Naive thymus-derived CD8-positive, alpha-beta T cell (primary cell): ENCODE results near the gene ATXN7. TPM values are rescaled to one million over a fixed set of nuclear protein-coding genes. Genes with fewer than 3 reads are reported as not detected.

Experiments
- ATAC-seq, 2 donors: fragments of 150-1000 bp; cut with Tn5 transposase in 1 of 2; sonication (Bioruptor Pico), chemical (Tn5 transposase) in 1 of 2; 1 replicate in 1 of 2; 2 replicates in 1 of 2; pipeline ENCODE4 v1.10.0; 2021; ENCODE audit warnings: mild to moderate bottlenecking in 2 of 2, moderate library complexity in 2 of 2
- POLR2A ChIA-PET: fragments of 350-600 bp; sonication (Branson Sonifier 250); formaldehyde crosslinking; loops from one replicate; lab custom pipeline; 2021; ENCODE audit warnings: antibody characterized with exemption; lab: Charles Lee
- DNase-seq, 10 donors: peaks; one replicate each; pipeline versions ENCODE4 v3.0.0 to v3.0.0-alpha.2; 2020 to 2022
- H3K27ac Mint-ChIP-seq, 10 donors: one replicate each; pipeline ENCODE4 v1.8.0; 2020 to 2022; ENCODE audit warnings: mild to moderate bottlenecking in 10 of 10, mixed read lengths in 10 of 10, moderate library complexity in 4 of 10, inconsistent platforms in 1 of 10
- H3K27me3 Mint-ChIP-seq, 5 donors: one replicate each; pipeline ENCODE4 v1.8.0; 2021 to 2022; ENCODE audit warnings: mixed read lengths in 5 of 5
- H3K36me3 Mint-ChIP-seq, 3 donors: one replicate each; pipeline ENCODE4 v1.8.0; 2020 to 2022; ENCODE audit warnings: mixed read lengths in 3 of 3, mild to moderate bottlenecking in 2 of 3, inconsistent platforms in 1 of 3
- H3K4me1 Mint-ChIP-seq, 4 donors: one replicate each; pipeline ENCODE4 v1.8.0; 2021 to 2022; ENCODE audit warnings: mixed read lengths in 4 of 4
- H3K4me3 Mint-ChIP-seq, 10 donors: one replicate each; pipeline ENCODE4 v1.8.0; 2020 to 2022; ENCODE audit warnings: mild to moderate bottlenecking in 10 of 10, mixed read lengths in 10 of 10, moderate library complexity in 6 of 10, inconsistent platforms in 1 of 10
- H3K9me3 Mint-ChIP-seq, 9 donors: one replicate each; pipeline ENCODE4 v1.8.0; 2020 to 2022; ENCODE audit warnings: mixed read lengths in 9 of 9, mild to moderate bottlenecking in 3 of 9, inconsistent platforms in 1 of 9, moderate library complexity in 1 of 9
- polyA plus RNA-seq, 3 donors: library from polyadenylated mRNA; unstranded; fragments of 300-500 nt; fragmentation: Illumina TruSeq; gene quantifications; one replicate each; pipeline ENCODE4 v1.2.3, GENCODE V29; 2021
- total RNA-seq, 8 experiments: library from RNA in 2 of 8; stranded (reverse) in 2 of 8; gene quantifications; one replicate each; pipeline ENCODE4 v1.2.3 and lab custom pipeline; 2021 to 2026

The ATXN7 gene
- total and polyA plus RNA-seq, 5 experiments from 2014 or later = 18.0 to 162 (median 29.8) TPM

DNA sequence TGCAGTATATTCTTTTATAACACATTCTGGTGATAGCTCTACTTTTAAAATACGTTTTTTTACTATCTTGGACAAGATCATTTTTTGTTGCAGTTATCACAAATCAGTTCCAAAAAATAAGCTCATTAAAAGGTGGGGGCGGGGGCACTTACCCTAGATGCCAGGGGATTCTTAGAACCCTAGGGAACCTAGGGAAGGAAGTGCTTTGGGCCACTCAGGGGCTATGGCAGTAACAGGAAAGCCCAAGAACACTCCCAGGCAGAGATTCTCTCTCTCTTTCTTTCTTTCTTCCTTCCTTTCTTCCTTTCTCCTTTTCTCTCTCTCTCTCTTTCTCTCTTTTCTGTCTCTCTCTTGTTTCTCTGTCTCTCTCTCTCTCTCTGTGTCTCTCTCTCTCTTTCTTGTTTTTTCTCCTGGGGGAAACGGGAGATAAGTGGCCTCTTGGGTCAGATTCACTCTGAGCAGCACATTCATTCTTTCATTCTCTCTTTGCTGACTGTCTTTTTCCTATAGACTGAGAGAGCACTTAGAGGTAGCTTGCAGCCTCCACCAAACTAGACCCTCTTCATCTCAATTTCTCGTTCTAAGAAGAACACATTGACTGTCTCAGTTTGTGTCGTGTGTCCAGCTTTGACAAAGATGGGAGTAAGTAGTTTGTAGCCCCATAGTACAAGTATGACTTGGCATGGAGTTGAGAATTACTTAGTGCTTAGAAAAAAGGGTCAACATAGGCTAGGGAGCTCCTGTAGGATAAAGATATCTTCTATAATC lies 31.9 kb downstream of the ATXN7 start:
- peaks cover 5 to 38% (median 19%) of the 10 kb centered on the region in 3 donors for H3K36me3 Mint-ChIP-seq
- no peak overlapping the region for H3K4me3 Mint-ChIP-seq
- H3K4me1 Mint-ChIP-seq = peaks cover 18 to 49% (median 34%) of the 10 kb centered on the region in 4 donors
- H3K9me3 Mint-ChIP-seq = no peaks in the 10 kb centered on the region
- ATAC-seq = no peak
- POLR2A ChIA-PET = no interaction called here
- H3K27ac Mint-ChIP-seq = peak overlapping the region in 6 of 10 donors; percentile 5 to 84 (median 50)
- H3K27me3 Mint-ChIP-seq = no peaks in the 10 kb centered on the region
- no peak for DNase-seq

DNA sequence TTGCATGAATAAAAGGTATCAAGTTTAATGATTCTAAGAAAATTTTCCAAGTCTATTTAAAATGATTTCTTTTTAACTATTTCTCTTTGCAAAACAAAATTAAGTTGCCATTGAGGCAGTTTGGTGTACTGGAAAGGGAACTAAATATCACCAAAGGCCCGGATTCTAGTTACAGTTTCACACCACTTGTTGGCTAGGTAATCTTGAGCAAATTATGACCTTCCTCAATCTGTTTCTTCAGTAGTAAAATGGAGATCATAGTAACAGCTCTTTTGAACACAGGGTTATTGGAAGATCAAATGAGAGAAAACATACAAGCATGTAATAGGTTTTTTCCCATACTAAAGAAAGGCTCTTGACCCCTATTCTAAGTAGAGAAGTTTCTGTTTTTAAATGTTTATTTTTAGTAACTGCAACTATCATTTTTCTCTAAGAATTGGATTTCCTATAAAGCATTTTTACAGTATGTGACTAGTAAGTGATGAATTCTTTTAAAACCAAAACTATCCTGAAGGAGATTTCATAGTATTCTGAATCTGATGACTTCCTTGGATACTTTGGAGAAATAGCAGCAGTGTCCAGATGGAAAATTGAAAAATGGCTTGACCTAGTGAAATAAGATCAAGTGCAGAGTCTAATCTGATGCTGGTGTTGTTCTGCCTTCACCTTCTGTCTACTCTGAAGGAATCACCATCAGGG lies 32.8 kb downstream of the ATXN7 start:
- Mint-ChIP-seq H3K36me3 (peaks cover 6 to 38% (median 23%) of the 10 kb centered on the region in 3 donors), H3K4me3 (no peak overlapping the region), H3K27me3 (no peaks in the 10 kb centered on the region), H3K27ac (peak overlapping the region in 2 of 10 donors; percentile 27 to 51), H3K4me1 (peaks cover 17 to 50% (median 34%) of the 10 kb centered on the region in 4 donors), H3K9me3 (no peaks in the 10 kb centered on the region)
- DNase-seq (no peak), ATAC-seq (no peak)
- POLR2A ChIA-PET = no interaction called here

DNA sequence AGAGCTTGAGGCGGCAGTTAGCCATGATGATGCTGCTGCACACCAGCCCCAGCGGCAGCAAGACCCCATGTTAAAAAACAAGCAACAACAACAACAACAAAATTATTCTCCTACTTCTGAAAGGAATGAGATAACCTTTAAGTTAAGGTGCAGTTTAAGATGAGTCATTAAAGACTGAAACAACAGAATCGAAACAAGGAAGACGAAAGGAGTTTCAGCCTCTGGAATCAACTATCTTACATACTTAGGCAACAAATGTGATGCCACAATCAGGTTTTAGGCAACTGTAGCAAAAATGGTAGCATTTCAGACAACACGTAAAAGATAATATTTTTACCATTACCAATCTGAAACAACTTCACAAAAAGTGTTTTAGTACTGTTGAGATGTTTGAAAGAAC lies 36.3 kb downstream of the ATXN7 start:
- no peaks in the 10 kb centered on the region for H3K27me3 Mint-ChIP-seq
- H3K27ac Mint-ChIP-seq = peak overlapping the region in 3 of 10 donors; percentile 10 to 80 (median 45)
- ATAC-seq (no peak), DNase-seq (no peak)
- H3K4me3 Mint-ChIP-seq = no peak overlapping the region
- H3K36me3 Mint-ChIP-seq = peaks cover 6 to 36% (median 25%) of the 10 kb centered on the region in 3 donors
- POLR2A ChIA-PET = no interaction called here
- peaks cover 5 to 20% (median 16%) of the 10 kb centered on the region in 4 donors for H3K4me1 Mint-ChIP-seq
- H3K9me3 Mint-ChIP-seq = no peaks in the 10 kb centered on the region

DNA sequence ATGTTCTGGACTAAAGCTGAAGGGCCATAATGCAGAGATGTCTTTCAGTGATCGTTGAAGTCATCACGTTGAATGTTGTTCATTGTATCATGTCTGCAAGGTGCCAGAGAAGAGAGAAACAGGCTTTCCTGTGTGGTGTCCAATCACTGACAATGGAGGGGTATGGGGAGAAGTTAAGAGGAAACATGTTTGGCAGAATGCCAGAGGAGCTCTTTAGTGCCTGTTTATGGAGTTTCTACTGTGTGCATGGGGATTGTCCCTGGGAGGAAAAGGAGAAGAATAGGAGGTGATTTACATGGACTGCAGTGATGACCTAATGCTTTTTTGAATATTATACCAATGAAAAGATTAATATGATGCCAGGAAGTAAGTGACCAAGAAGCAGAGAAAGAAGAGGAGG lies 36.8 kb downstream of the ATXN7 start:
- POLR2A ChIA-PET = no interaction called here
- Mint-ChIP-seq H3K27ac (peak overlapping the region in 8 of 10 donors; percentile 10 to 80 (median 46)), H3K9me3 (no peaks in the 10 kb centered on the region), H3K4me3 (no peak overlapping the region), H3K27me3 (no peaks in the 10 kb centered on the region), H3K4me1 (peaks cover 5 to 16% (median 14%) of the 10 kb centered on the region in 4 donors), H3K36me3 (peaks cover 6 to 37% (median 25%) of the 10 kb centered on the region in 3 donors)
- ATAC-seq = no peak
- DNase-seq = no peak

DNA sequence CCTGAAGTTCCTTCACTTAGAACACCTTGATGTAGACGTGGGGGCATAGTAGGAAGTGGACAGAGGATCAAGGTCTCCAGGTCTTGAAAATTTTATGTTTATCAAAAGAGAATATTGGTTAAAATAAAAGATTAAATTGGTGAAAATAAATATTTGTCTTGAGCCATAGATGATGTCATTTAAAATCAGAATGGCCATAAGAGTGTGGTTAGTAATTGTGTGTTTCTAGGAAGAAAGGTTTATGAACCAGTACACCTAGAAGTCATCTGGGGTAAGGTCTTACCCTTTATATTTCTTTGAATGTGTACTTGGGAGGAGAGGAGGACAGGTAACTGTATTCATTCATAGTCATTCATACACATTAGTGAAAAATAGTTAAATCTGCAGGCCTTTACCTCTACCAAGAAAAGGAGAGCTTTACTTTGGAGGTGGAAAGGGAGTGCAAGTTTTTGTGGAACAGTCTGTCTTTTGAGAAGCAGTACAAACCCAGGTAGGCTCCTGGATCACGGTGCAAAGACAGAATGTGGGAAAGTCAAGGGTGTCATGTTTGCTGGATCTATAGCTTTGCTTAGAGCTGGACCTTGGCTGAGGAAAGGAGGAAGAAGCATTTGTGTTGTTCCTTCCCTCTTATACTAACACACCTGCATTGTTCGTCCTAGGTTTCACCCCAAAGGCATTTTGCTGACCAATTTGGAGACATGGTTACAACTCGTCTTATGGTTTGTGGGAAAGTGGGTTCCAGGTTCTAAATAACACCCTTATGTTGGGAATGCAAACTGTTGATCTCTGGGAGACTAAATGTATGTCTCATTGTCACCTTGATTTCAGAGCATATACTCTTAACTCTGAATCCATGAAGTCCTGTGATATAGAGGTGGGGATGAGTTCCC lies 42.3 kb downstream of the ATXN7 start:
- Mint-ChIP-seq H3K27me3 (no peaks in the 10 kb centered on the region), H3K4me3 (no peak overlapping the region), H3K36me3 (peaks cover 0 to 15% (median 9%) of the 10 kb centered on the region in 3 donors), H3K4me1 (peaks cover 6 to 14% (median 11%) of the 10 kb centered on the region in 4 donors), H3K9me3 (no peaks in the 10 kb centered on the region), H3K27ac (peak overlapping the region in 7 of 10 donors; percentile 4 to 71 (median 58))
- DNase-seq (no peak), ATAC-seq (no peak)
- POLR2A ChIA-PET = no interaction called here

DNA sequence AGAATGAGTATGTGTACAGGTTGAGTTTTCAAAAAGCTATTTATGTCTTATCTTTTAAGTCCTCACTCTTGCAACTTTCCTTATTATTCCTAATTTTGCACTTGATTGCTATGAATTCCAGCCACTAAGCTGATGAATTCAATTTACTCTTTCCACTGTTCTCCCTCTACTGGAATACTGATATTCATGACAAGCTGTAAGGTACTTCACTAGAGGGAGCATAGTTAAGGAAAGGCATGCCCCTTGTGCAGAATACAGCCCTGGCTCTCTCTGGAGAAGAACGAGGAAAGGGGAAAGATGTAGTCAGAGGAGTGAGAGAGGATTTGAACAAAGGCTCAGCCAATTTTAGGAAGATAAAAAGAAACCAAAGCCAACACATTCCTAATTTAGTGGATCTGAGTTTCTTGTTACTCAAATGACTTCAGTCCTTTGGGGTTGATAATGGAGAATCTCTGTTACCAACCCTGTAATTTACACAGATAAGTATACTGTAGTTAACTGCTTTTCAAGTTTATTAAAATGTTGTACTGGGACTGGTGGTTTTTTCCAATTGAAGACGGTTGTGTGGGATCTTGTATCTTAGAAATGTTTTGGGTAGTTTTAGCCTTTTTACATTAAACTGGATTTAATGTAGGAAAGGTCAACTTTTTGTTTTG lies 44.5 kb downstream of the ATXN7 start:
- no peak overlapping the region for H3K4me3 Mint-ChIP-seq
- no peaks in the 10 kb centered on the region for H3K9me3 Mint-ChIP-seq
- DNase-seq (no peak), ATAC-seq (no peak)
- peak overlapping the region; percentile 2 to 86 (median 62) for H3K27ac Mint-ChIP-seq
- H3K4me1 Mint-ChIP-seq = peaks cover 8 to 25% (median 19%) of the 10 kb centered on the region in 4 donors
- no peaks in the 10 kb centered on the region for H3K27me3 Mint-ChIP-seq
- POLR2A ChIA-PET = no interaction called here
- peaks cover 0 to 7% (median 0%) of the 10 kb centered on the region in 3 donors for H3K36me3 Mint-ChIP-seq

DNA sequence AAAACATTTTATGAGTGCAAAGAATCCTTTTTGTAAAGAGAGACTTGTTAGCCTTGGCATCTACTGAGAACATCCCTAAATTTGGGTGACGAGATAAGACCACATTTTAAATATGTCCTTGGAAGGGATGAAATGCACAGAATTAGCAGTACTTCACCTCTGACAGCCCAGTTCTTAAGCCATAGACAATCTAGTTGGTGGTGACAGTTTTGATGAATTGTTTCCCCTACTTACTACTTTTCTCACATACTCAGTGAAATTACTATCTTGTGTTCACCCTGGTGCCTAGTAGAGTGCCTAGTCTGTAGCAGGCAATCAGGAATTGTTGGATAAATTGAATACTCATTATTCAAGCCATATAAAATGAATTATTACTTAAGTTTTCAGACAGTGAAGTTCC lies 45.1 kb downstream of the ATXN7 start:
- Mint-ChIP-seq H3K4me1 (peaks cover 8 to 31% (median 22%) of the 10 kb centered on the region in 4 donors), H3K27ac (peak overlapping the region in 9 of 10 donors; percentile 2 to 82 (median 59)), H3K27me3 (no peaks in the 10 kb centered on the region), H3K4me3 (no peak overlapping the region), H3K36me3 (peaks cover 0 to 7% (median 0%) of the 10 kb centered on the region in 3 donors), H3K9me3 (no peaks in the 10 kb centered on the region)
- DNase-seq = no peak
- no peak for ATAC-seq
- POLR2A ChIA-PET = no interaction called here

DNA sequence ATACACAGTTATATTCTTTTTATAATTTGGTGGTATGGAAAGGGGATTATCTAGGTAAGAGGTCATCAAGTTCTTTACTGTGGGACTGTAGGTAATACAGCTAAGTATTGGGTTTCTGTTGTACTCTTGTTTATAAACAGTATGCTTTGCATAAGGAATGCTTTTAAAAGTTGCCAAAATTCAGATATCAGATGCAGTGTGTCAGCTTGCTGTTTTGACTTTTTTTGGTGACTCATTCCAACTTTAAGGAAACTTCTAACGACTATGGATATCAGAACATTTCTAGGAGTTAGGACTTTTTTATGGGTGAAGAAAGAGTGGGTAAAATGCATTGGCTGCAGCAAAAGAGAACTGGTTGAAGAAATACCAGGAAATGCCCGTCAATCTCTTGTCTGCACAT lies 45.8 kb downstream of the ATXN7 start:
- POLR2A ChIA-PET = interaction anchor here (1.0 kb wide), 1 partner anchor 59 kb away, joined by 3 read pairs; no protein-coding TSS in a partner anchor
- ATAC-seq (no peak), DNase-seq (no peak)
- no peak overlapping the region for H3K4me3 Mint-ChIP-seq
- H3K36me3 Mint-ChIP-seq = peaks cover 0 to 8% (median 0%) of the 10 kb centered on the region in 3 donors
- H3K4me1 Mint-ChIP-seq = peaks cover 8 to 37% (median 25%) of the 10 kb centered on the region in 4 donors
- H3K9me3 Mint-ChIP-seq = no peaks in the 10 kb centered on the region
- no peaks in the 10 kb centered on the region for H3K27me3 Mint-ChIP-seq
- H3K27ac Mint-ChIP-seq = peak overlapping the region in 6 of 10 donors; percentile 56 to 98 (median 69)

DNA sequence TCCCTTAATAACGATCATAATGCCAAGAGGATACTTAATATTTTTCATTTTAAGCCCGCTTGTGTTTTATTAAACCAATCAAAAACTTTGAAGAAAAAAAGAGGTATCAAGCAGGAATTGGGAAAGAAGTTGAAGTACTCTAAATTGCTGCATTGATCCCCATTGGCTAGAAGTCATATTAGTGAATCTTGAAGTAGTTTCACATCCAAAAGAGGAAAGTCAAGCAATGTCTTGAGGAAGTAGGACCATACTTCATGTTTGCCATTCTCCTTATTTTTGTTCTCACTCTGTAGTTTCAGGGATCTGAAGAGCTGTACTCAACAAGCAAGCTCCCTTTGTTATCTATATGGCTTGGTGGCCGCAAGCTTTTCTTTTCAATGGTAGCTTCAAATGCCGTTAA lies 46.3 kb downstream of the ATXN7 start:
- ATAC-seq (no peak), DNase-seq (no peak)
- H3K4me1 Mint-ChIP-seq = peaks cover 8 to 42% (median 27%) of the 10 kb centered on the region in 4 donors
- no peaks in the 10 kb centered on the region for H3K27me3 Mint-ChIP-seq
- POLR2A ChIA-PET = interaction anchor here (1.0 to 1.2 kb wide), 2 partner anchors 46 to 58 kb away, joined by 3 read pairs; partner anchors contain the start of genes ATXN7 and THOC7
- no peaks in the 10 kb centered on the region for H3K9me3 Mint-ChIP-seq
- H3K4me3 Mint-ChIP-seq = peak overlapping the region in 2 of 10 donors; percentile 12 to 92
- peak overlapping the region in 9 of 10 donors; percentile 6 to 98 (median 78) for H3K27ac Mint-ChIP-seq
- peaks cover 0 to 11% (median 0%) of the 10 kb centered on the region in 3 donors for H3K36me3 Mint-ChIP-seq

DNA sequence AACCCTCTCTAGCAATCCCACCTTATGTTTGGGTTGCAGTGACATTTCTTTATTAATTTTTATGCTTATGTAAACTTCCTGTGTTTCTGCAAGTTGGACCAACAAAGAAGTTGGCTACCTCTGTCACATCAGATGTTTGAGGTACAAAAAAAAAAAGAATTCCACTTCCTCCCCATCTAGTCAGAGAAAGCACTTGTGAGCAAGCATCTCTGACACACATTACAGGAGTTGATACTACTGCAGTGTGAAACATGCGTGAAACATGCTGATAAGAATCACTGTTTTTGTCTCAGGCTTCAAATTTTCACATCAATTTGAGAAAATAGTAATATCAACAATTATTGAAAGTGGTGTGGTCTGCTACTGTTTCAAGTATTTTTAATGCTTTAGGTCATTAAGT lies 47.2 kb downstream of the ATXN7 start:
- H3K4me3 Mint-ChIP-seq = peak overlapping the region; percentile 81 to 94 (median 92)
- POLR2A ChIA-PET = interaction anchor here (1.2 to 2.0 kb wide), 5 partner anchors 47 to 112 kb away, joined by 3 to 28 read pairs (median 11); partner anchors contain the start of genes ATXN7, PSMD6 and THOC7
- H3K36me3 Mint-ChIP-seq = peaks cover 0 to 11% (median 2%) of the 10 kb centered on the region in 3 donors
- H3K9me3 Mint-ChIP-seq = no peaks in the 10 kb centered on the region
- peaks cover 8 to 44% (median 28%) of the 10 kb centered on the region in 4 donors for H3K4me1 Mint-ChIP-seq
- H3K27me3 Mint-ChIP-seq = no peaks in the 10 kb centered on the region
- DNase-seq = peak in 5 of 10 donors; percentile 9 to 65 (median 45)
- peak overlapping the region; percentile 78 to 98 (median 95) for H3K27ac Mint-ChIP-seq
- peak in 1 of 2 donors; percentile 34 for ATAC-seq

DNA sequence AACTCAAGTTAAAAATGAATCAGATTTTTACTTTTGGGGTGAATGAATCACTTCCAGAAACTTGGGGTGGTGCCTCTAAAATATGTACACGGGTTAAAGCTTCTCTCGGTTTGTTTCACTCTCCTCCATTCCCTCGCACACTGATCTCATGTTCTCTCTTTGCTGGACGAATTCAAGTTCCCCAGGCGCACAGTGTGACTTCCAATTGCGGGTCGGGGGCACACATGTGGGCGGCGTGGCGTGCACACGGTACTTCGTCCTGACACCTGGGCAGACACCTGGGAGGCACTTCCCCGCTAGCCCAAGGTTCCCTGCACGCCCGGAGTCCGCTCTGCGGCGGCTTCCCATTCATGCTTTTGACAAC lies 47.8 kb downstream of the ATXN7 start:
- Mint-ChIP-seq H3K27ac (peak overlapping the region; percentile 78 to 98 (median 95)), H3K36me3 (peaks cover 0 to 16% (median 4%) of the 10 kb centered on the region in 3 donors), H3K27me3 (no peaks in the 10 kb centered on the region), H3K4me1 (peaks cover 10 to 46% (median 32%) of the 10 kb centered on the region in 4 donors), H3K4me3 (peak overlapping the region; percentile 81 to 94 (median 92)), H3K9me3 (no peaks in the 10 kb centered on the region)
- peak in 1 of 10 donors; percentile 64 for DNase-seq
- POLR2A ChIA-PET = interaction anchor here (0.9 to 2.0 kb wide), 7 partner anchors 18 to 111 kb away, joined by 3 to 28 read pairs (median 4); partner anchors contain the start of genes ATXN7, PSMD6 and THOC7
- ATAC-seq = peak in 1 of 2 donors; percentile 23
